ENCODE measurements around the gene TBCEL.

DNA sequence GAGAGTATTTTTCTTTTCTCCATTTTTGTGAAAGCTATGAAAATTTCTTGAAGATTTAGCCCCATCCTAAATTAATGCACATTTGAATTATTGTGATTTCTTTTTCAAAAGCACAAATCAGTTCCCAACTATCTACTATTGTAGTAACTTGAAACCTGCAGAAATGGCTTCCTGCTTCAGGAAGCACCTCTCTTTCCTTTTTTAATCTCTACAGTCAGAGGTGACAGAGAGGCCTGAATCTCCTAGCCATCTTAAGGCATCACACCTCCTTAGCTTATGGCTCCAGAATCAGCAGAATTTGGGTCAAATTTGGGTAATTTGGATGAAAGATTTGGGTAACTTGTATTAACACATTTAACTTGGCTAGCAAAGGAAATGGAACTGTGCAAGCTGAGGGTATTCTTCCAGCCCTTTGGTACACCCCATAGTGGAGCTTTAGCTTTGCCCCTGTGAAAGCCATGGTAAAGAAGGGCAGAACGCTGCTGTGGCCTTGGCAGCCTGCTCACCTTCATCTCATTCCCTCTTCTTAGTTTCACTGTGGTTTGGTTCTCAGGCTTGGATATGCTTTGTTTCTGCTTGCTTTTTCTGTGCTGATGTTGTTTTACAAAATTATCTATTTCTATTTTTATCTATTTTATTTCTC lies 16.2 kb downstream of the TBCEL start:
- TF ChIP-seq YY1 (IDR thresholded peaks at IDR 0.05), result no peak
- no peak for TF ChIP-seq JUND (IDR thresholded peaks at IDR 0.05)
- TF ChIP-seq, protein P1, sequence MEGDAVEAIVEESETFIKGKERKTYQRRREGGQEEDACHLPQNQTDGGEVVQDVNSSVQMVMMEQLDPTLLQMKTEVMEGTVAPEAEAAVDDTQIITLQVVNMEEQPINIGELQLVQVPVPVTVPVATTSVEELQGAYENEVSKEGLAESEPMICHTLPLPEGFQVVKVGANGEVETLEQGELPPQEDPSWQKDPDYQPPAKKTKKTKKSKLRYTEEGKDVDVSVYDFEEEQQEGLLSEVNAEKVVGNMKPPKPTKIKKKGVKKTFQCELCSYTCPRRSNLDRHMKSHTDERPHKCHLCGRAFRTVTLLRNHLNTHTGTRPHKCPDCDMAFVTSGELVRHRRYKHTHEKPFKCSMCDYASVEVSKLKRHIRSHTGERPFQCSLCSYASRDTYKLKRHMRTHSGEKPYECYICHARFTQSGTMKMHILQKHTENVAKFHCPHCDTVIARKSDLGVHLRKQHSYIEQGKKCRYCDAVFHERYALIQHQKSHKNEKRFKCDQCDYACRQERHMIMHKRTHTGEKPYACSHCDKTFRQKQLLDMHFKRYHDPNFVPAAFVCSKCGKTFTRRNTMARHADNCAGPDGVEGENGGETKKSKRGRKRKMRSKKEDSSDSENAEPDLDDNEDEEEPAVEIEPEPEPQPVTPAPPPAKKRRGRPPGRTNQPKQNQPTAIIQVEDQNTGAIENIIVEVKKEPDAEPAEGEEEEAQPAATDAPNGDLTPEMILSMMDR (IDR thresholded peaks at IDR 0.05; ENCODE audit: low read depth, low read length, missing input control), result no peak
- TF ChIP-seq TAF1 (conservative IDR thresholded peaks at IDR 0.05), result no peak
- no peak for TF ChIP-seq RAD21 (IDR thresholded peaks at IDR 0.05)
- no peak for TF ChIP-seq RXRA (IDR thresholded peaks at IDR 0.05)
- no peak for TF ChIP-seq NR2F2 (IDR thresholded peaks at IDR 0.05)
- TF ChIP-seq MAX (IDR thresholded peaks at IDR 0.05), result no peak
- no peak for TF ChIP-seq FOXA1 (IDR thresholded peaks at IDR 0.05)
- TF ChIP-seq GABPA (IDR thresholded peaks at IDR 0.05 in 1 of 2, conservative IDR thresholded peaks at IDR 0.05 in 1 of 2), result no peak

Data from liver (tissue), 3 donors.